H1 (cell line): ENCODE results near the gene ACOX1. TPM values are rescaled to one million over a fixed set of nuclear protein-coding genes. Genes with fewer than 3 reads are reported as not detected.

Experiments
- RBBP5 ChIP-seq: IDR thresholded peaks from 2 replicates; pipeline ENCODE4 v1.7.1; 2012; ENCODE audit warnings: low read depth, mild to moderate bottlenecking, inconsistent platforms, low read length, moderate library complexity, borderline replicate concordance
- polyA plus RNA-seq, 7 experiments: library from polyadenylated mRNA; depleted of rRNA in 3 of 7; stranded (reverse) in 5 of 7; unstranded in 2 of 7; fragments of >200 nt in 5 of 7; fragments of 200-250 nt in 2 of 7; gene quantifications; 1 replicate in 5 of 7; 2 replicates in 1 of 7; 4 replicates in 1 of 7; pipeline versions ENCODE4 v1.2.1 to v1.2.3, GENCODE V29; 2011 to 2013; ENCODE audit warnings: missing spikeins in 2 of 7, mixed read lengths in 2 of 7
- total RNA-seq: library from RNA; stranded (reverse); fragmentation: NEBNext Ultra II Directional; extraction: Animal tissue kit (Norgen Biotek cat#: 25700); gene quantifications from 2 replicates; pipeline ENCODE4 v1.2.1, GENCODE V29; 2021

The ACOX1 gene
- total and polyA plus RNA-seq, 2 of the 8 experiments (the other 6 are each of a cell fraction or from before 2014, with no cell fraction given) = 10.5 to 30.4 TPM

DNA sequence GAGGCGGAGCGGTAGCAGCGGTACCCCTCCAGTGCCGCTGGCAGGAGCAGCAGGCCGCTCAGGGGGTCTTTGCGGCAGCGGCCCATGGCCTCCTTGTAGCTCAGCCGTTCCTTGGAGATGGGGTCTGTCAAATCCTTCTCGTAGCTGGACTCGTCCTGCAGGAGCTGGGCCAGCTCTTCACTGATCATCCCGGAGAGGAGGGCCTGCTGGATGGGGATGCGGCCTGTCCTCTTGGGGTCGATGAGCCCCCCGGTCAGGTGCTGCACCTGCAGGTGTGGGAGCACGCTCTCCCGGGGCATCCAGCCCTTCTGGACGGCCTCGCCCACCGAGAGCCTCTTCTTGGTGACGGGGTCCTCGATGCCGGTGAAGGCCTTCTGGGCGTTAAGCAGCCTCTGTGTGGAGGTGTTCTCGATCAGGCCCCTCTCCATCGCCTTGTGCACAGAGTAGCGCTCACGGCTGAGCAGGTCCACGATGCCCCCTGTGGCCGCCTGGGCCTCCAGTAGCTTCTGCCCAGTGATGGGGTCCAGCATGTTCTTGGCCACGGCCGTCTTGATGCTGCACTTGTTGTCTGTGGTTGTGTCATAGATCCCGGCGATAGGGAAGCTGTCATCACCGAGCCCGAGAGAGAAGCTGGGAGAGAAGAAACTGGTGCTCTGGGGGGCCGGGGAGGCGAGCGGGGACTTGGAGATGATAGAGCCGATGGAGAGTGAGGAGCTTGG, 28.3 kb upstream of the ACOX1 start (continued):
- no peak for TF ChIP-seq RBBP5
